Progenitor cell of endocrine pancreas (in vitro differentiated cells): ENCODE data around the gene RPL37. TPM values are rescaled to one million over a fixed set of nuclear protein-coding genes. Genes with fewer than 3 reads are reported as not detected.

ENCODE experiments used
- DNase-seq: peaks from one replicate; pipeline ENCODE4 v3.0.0; 2021; ENCODE audit warnings: low spot score; ENCODE audit not compliant: unreplicated experiment
- H3K27ac Mint-ChIP-seq: 2 replicates; pipeline ENCODE4 v1.8.0; 2021; ENCODE audit warnings: mild to moderate bottlenecking, moderate library complexity, mixed read lengths
- H3K27me3 Mint-ChIP-seq: 2 replicates; pipeline ENCODE4 v1.8.0; 2021; ENCODE audit warnings: mixed read lengths
- H3K36me3 Mint-ChIP-seq: 2 replicates; pipeline ENCODE4 v1.8.0; 2022; ENCODE audit warnings: mixed read lengths; ENCODE audit not compliant: insufficient read depth
- H3K4me1 Mint-ChIP-seq: 2 replicates; pipeline ENCODE4 v1.8.0; 2021; ENCODE audit warnings: low read depth, mixed read lengths
- H3K4me3 Mint-ChIP-seq: 2 replicates; pipeline ENCODE4 v1.8.0; 2021; ENCODE audit warnings: low read depth, mild to moderate bottlenecking, moderate library complexity, mixed read lengths
- H3K9me3 Mint-ChIP-seq: 2 replicates; pipeline ENCODE4 v1.8.0; 2021; ENCODE audit warnings: low read depth, mixed read lengths
- CTCF ChIP-seq: fragments of 200-600 bp; sonication (generic); IDR thresholded peaks from one replicate; pipeline ENCODE4 v1.5.0; 2021; ENCODE audit warnings: antibody characterized with exemption, mild to moderate bottlenecking; ENCODE audit not compliant: unreplicated experiment
- total RNA-seq: library from RNA; stranded (reverse); gene quantifications from 2 replicates; pipeline ENCODE4 v1.2.1, GENCODE V29; 2021

Gene RPL37
- total RNA-seq, 1 donor from 2014 or later = 1,476 TPM

- Mint-ChIP-seq H3K27ac (peak overlapping the region; percentile 73), H3K4me1 (peaks cover 35% of the 10 kb centered on the region), H3K9me3 (no peaks in the 10 kb centered on the region), H3K27me3 (no peaks in the 10 kb centered on the region), H3K36me3 (peaks cover 55% of the 10 kb centered on the region), H3K4me3 (peak overlapping the region; percentile 98)
- no peak for TF ChIP-seq CTCF
- DNase-seq = no peak
Measured at GRCh38 chr5:40832345-40832744, 2.7 kb downstream of the RPL37 start.

- H3K4me1 Mint-ChIP-seq = peaks cover 35% of the 10 kb centered on the region
- H3K4me3 Mint-ChIP-seq = peak overlapping the region; percentile 98
- H3K36me3 Mint-ChIP-seq = peaks cover 57% of the 10 kb centered on the region
Measured at GRCh38 chr5:40831346-40832210, 3.4 kb downstream of the RPL37 start.

GRCh38 chr5:40829748-40830533, 5.1 kb downstream of the RPL37 start:
- H3K4me1 Mint-ChIP-seq = peaks cover 28% of the 10 kb centered on the region
- no peaks in the 10 kb centered on the region for H3K27me3 Mint-ChIP-seq
- peaks cover 60% of the 10 kb centered on the region for H3K36me3 Mint-ChIP-seq
- peak overlapping the region; percentile 87 for H3K27ac Mint-ChIP-seq
- no peak for TF ChIP-seq CTCF
- H3K4me3 Mint-ChIP-seq = no peak overlapping the region
- DNase-seq = no peak
- H3K9me3 Mint-ChIP-seq = no peaks in the 10 kb centered on the region

More at GRCh38 chr5:40831346-40832210, 3.4 kb downstream of the RPL37 start:
- peak overlapping the region; percentile 73 for H3K27ac Mint-ChIP-seq
- no peaks in the 10 kb centered on the region for H3K9me3 Mint-ChIP-seq
- no peaks in the 10 kb centered on the region for H3K27me3 Mint-ChIP-seq
- no peak for TF ChIP-seq CTCF
- no peak for DNase-seq

- peak overlapping the region; percentile 33 for H3K27ac Mint-ChIP-seq
- H3K9me3 Mint-ChIP-seq = no peaks in the 10 kb centered on the region
- DNase-seq = no peak
- no peaks in the 10 kb centered on the region for H3K27me3 Mint-ChIP-seq
- H3K4me1 Mint-ChIP-seq = peaks cover 25% of the 10 kb centered on the region
- H3K36me3 Mint-ChIP-seq = peaks cover 58% of the 10 kb centered on the region
- H3K4me3 Mint-ChIP-seq = no peak overlapping the region
- TF ChIP-seq CTCF = no peak
Measured at GRCh38 chr5:40828690-40829661, 6.0 kb downstream of the RPL37 start.
